ENCODE measurements around the gene ZNF699. TPM values are rescaled to one million over a fixed set of nuclear protein-coding genes. Genes with fewer than 3 reads are reported as not detected.

Gene ZNF699
- total and polyA plus RNA-seq, 2 of the 4 experiments (the other 2 are of a cell fraction), result 1.3 to 7.3 TPM

DNA sequence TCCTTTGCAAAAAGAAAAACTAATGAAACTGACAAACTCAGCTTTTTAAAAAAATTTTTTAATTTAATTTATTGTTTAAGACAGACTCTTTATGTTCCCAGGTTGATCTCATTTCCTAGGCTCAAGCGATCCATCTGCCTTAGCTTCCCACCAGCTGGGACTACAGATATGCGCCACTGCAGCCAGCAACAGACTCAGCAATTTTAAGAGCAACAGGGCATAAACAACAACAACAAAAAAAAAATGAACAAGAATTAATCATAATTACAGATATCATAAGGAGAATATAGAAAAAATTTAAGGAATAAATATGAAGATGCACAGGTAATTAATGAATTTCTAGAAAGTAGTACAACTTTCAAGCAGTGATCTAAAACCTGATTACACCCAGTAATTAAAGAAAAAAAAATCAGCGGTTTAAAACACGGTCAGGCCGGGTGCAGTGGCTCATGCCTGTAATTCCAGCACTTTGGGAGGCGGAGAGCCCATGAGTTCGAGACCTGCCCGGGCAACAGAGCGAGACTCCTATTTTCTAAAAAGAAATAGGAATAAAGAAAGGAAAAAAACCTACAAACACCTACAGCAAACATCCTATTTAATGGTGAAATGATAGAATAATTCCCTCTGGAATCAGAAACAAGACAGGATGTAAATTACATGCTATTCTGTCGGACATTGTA, 1.4 kb downstream of the ZNF699 start:
- H3K9me1 ChIP-seq (ENCODE audit: insufficient read depth, low read length), result no peaks in the 10 kb centered on the region; the same call in 1 of the 2 replicates
- H3K4me2 ChIP-seq (ENCODE audit: low read depth, low read length), result peak overlapping the region; percentile 91
- dilution Hi-C loops (cut with HindIII; ENCODE audit: low sequenced_read_pairs, unreplicated experiment) (no loop called here), in situ Hi-C loops (cut with MboI; ENCODE audit: low sequenced_read_pairs) (no loop called here), intact Hi-C loops (cut with micrococcal nuclease) (loop anchor here (5.0 kb wide), 1 partner anchor 166 kb away; the partner anchor contains the start of gene ZNF317)
- TF ChIP-seq NFE2L2 (IDR thresholded peaks at IDR 0.05; ENCODE audit: low read depth, low read length) (no peak), FOS (IDR thresholded peaks at IDR 0.05; ENCODE audit: low read depth, low read length) (no peak), CEBPB (IDR thresholded peaks at IDR 0.05; ENCODE audit: low read depth, low read length) (no peak)
- no peak overlapping the region for H2AK9ac ChIP-seq (replicated peaks; ENCODE audit: low read depth, low read length, poor library complexity)
- ChIA-PET POLR2A (ENCODE audit: unreplicated experiment) (no interaction called here), CTCF (interaction anchor here (0.6 to 1.3 kb wide), 2 partner anchors 103 to 505 kb away, joined by 3 read pairs; no protein-coding TSS in a partner anchor)
- H3K4me1 ChIP-seq (ENCODE audit: control insufficient read depth, insufficient read depth, low read length), result 0 out of 2 replicates have a peak, but pooled peaks cover 2% of the 10 kb centered on the region
- no peak overlapping the region for H3K18ac ChIP-seq (ENCODE audit: low read depth, low read length)
- no peak overlapping the region for H3K14ac ChIP-seq (replicated peaks; ENCODE audit: low read depth, low read length)
- no peak overlapping the region; a peak in 1 of 4 replicates for H4K8ac ChIP-seq (ENCODE audit: low read depth in 2 of 2, low read length in 2 of 2)
- 0 out of 2 replicates have a peak overlapping the region, but pooled peaks have one; percentile 40 for H3K23ac ChIP-seq (ENCODE audit: low read depth, low read length)
- H3K9ac ChIP-seq (ENCODE audit: low read depth, low read length), result peak overlapping the region; percentile 74; the same call in 1 of the 2 replicates
- peaks cover 2% of the 10 kb centered on the region; the same call in 1 of the 2 replicates for H3K9me3 ChIP-seq (ENCODE audit: control insufficient read depth, insufficient read depth, low read length)
- no CpG with 5 or more reads among the region's 10 CpGs for WGBS, 2 experiments (ENCODE audit: extremely low coverage in 2 of 2, insufficient read length in 1 of 2)
- H3K79me1 ChIP-seq (ENCODE audit: low read depth in 1 of 2, low read length in 2 of 2), result peaks cover 2 to 4% of the 10 kb centered on the region in 2 experiments; a peak in 1 of 4 replicates
- H4K20me1 ChIP-seq (ENCODE audit: insufficient read depth, low read length), result no peaks in the 10 kb centered on the region
- DNase-seq (no peak), ATAC-seq (ENCODE audit: low read depth) (no peak)
- H3K27ac ChIP-seq (ENCODE audit: insufficient read depth, low read length), result no peak overlapping the region
- no peaks in the 10 kb centered on the region for H3K27me3 ChIP-seq (ENCODE audit: control insufficient read depth, insufficient read depth, low read length)
- no peak overlapping the region for H2BK15ac ChIP-seq (ENCODE audit: low read depth, low read length)
- no peak overlapping the region for H4K5ac ChIP-seq (ENCODE audit: low read depth, low read length)
- no peak overlapping the region for H2BK120ac ChIP-seq (ENCODE audit: low read depth, low read length)
- H3K4me3 ChIP-seq (ENCODE audit: insufficient read depth, low read depth, low read length), result peak overlapping the region; percentile 94; the same call in 1 of the 2 replicates
- H2AK5ac ChIP-seq (ENCODE audit: low read depth, low read length), result no peak overlapping the region
- no peak overlapping the region for H3K4ac ChIP-seq (ENCODE audit: low read depth, low read length)
- BruUV-seq (replicated peaks), result TSS peak; percentile 61
- no peak overlapping the region for H2BK20ac ChIP-seq (ENCODE audit: low read depth, low read length)
- H3K56ac ChIP-seq (ENCODE audit: extremely low read depth, insufficient read depth, low read length), result no peak overlapping the region
- peaks cover 9% of the 10 kb centered on the region for H3K36me3 ChIP-seq (ENCODE audit: control insufficient read depth, insufficient read depth, low read length)
- H2BK5ac ChIP-seq (ENCODE audit: low read depth, low read length, poor library complexity, severe bottlenecking), result peak overlapping the region; percentile 25
- H4K91ac ChIP-seq (ENCODE audit: insufficient read depth, low read depth, low read length), result no peak overlapping the region
- H2AFZ ChIP-seq (replicated peaks; ENCODE audit: low read length, poor library complexity), result no peak overlapping the region
